B cell (primary cell): ENCODE data around the gene LELP1. TPM values are rescaled to one million over a fixed set of nuclear protein-coding genes. Genes with fewer than 3 reads are reported as not detected.
"Not testable (repeated sequence)": the region's sequence is repeated elsewhere in the genome, so short reads cannot be mapped to it uniquely, and the experiment has no call there.

Experiments used
- ATAC-seq: fragments of 200-7000 bp; cut with Tn5 transposase; one replicate; pipeline ENCODE4 v1.10.0; 2021; ENCODE audit warnings: low read depth, mild to moderate bottlenecking, moderate number of reproducible peaks, moderate library complexity
- CTCF ChIA-PET: fragments of 350-600 bp; sonication (Branson Sonifier 250); formaldehyde crosslinking; loops from one replicate; lab custom pipeline; 2021; ENCODE audit warnings: antibody characterized with exemption, inconsistent platforms; lab: Charles Lee
- POLR2A ChIA-PET: fragments of 350-600 bp; sonication (Branson Sonifier 250); formaldehyde crosslinking; loops from one replicate; lab custom pipeline; 2021; ENCODE audit warnings: antibody characterized with exemption; lab: Charles Lee
- DNase-seq: peaks from one replicate; pipeline ENCODE4 v3.0.0; 2013
- H2AFZ ChIP-seq: 2 replicates; pipeline ENCODE4 v1.6.1; 2012; ENCODE audit warnings: mild to moderate bottlenecking, low read depth, low read length; ENCODE audit not compliant: insufficient read depth, poor library complexity, severe bottlenecking
- H3K27ac ChIP-seq, 2 donors: 1 replicate in 1 of 2; 2 replicates in 1 of 2; pipeline ENCODE4 v1.5.1; 2012 to 2013; ENCODE audit warnings: low read length in 2 of 2, mild to moderate bottlenecking in 2 of 2, moderate library complexity in 1 of 2
- H3K27me3 ChIP-seq, 4 experiments: fragments of 200-600 bp in 1 of 4; sonication (generic) in 1 of 4; replicated peaks in 1 of 4; 1 replicate in 2 of 4; 2 replicates in 2 of 4; pipeline versions ENCODE4 v1.6.1 to v1.7.0; 2013 to 2016; ENCODE audit warnings: low read length in 3 of 4, mild to moderate bottlenecking in 2 of 4, mixed read lengths in 1 of 4, moderate library complexity in 1 of 4; ENCODE audit not compliant: insufficient read depth in 4 of 4, control insufficient read depth in 3 of 4; ENCODE audit errors: control extremely low read depth in 1 of 4
- H3K36me3 ChIP-seq, 2 experiments: replicated peaks in 1 of 2; 1 replicate in 1 of 2; 2 replicates in 1 of 2; pipeline versions ENCODE4 v1.6.1 to v1.7.1; 2013; ENCODE audit warnings: low read length in 1 of 2; ENCODE audit not compliant: insufficient read depth in 2 of 2, control insufficient read depth in 1 of 2; ENCODE audit errors: control extremely low read depth in 1 of 2, extremely low read depth in 1 of 2
- H3K4me1 ChIP-seq, 2 donors: fragments of 200-600 bp in 1 of 2; sonication (generic) in 1 of 2; 1 replicate in 1 of 2; 2 replicates in 1 of 2; pipeline versions ENCODE4 v1.5.1 to v1.6.1; 2013 to 2017; ENCODE audit warnings: low read length in 2 of 2; ENCODE audit not compliant: control insufficient read depth in 2 of 2, insufficient read depth in 2 of 2
- H3K4me2 ChIP-seq: replicated peaks from 2 replicates; pipeline ENCODE3; 2012; ENCODE audit warnings: mild to moderate bottlenecking, low read depth, low read length; ENCODE audit not compliant: poor library complexity, severe bottlenecking
- H3K4me3 ChIP-seq, 5 experiments: fragments of 200-600 bp in 1 of 5; sonication (generic) in 1 of 5; 1 replicate in 3 of 5; 2 replicates in 2 of 5; pipeline versions ENCODE4 v1.5.1 to v1.7.0; 2011 to 2016; ENCODE audit warnings: low read length in 4 of 5, mild to moderate bottlenecking in 4 of 5, low read depth in 2 of 5, control low read depth in 1 of 5, moderate library complexity in 1 of 5; ENCODE audit not compliant: insufficient read depth in 1 of 5; ENCODE audit errors: control extremely low read depth in 1 of 5, extremely low read depth in 1 of 5
- H3K79me2 ChIP-seq: fragments of 200-600 bp; sonication (generic); one replicate; pipeline ENCODE4 v1.6.0; 2016; ENCODE audit warnings: low read length; ENCODE audit not compliant: control insufficient read depth, insufficient read depth
- H3K9ac ChIP-seq: fragments of 200-600 bp; sonication (generic); 2 replicates; pipeline ENCODE4 v1.6.1; 2017; ENCODE audit warnings: mild to moderate bottlenecking, low read length, moderate library complexity
- H3K9me3 ChIP-seq, 3 donors: one replicate each; pipeline versions ENCODE4 v1.6.1 to v1.7.1; 2013; ENCODE audit warnings: low read length in 2 of 3; ENCODE audit not compliant: control insufficient read depth in 2 of 3, insufficient read depth in 1 of 3; ENCODE audit errors: control extremely low read depth in 1 of 3
- H4K20me1 ChIP-seq: 2 replicates; pipeline ENCODE4 v1.6.0; 2012; ENCODE audit warnings: mild to moderate bottlenecking, low read length; ENCODE audit not compliant: insufficient read depth, control insufficient read depth, poor library complexity, severe bottlenecking
- H3K27ac Mint-ChIP-seq: one replicate; pipeline ENCODE4 v1.8.0; 2021; ENCODE audit warnings: mixed read lengths
- H3K27me3 Mint-ChIP-seq: one replicate; pipeline ENCODE4 v1.8.0; 2021; ENCODE audit warnings: mixed read lengths
- H3K4me1 Mint-ChIP-seq: one replicate; pipeline ENCODE4 v1.8.0; 2021; ENCODE audit warnings: mixed read lengths
- H3K4me3 Mint-ChIP-seq: one replicate; pipeline ENCODE4 v1.8.0; 2021; ENCODE audit warnings: mixed read lengths
- H3K9me3 Mint-ChIP-seq: one replicate; pipeline ENCODE4 v1.8.0; 2022; ENCODE audit warnings: mixed read lengths; ENCODE audit not compliant: insufficient read depth
- CTCF ChIP-seq: fragments of 200-600 bp; IDR thresholded peaks from one replicate; pipeline ENCODE4 v1.8.0; 2022; ENCODE audit warnings: antibody characterized with exemption, mild to moderate bottlenecking
- EZH2 ChIP-seq: IDR thresholded peaks from 2 replicates; pipeline ENCODE4 v1.6.1; 2012; ENCODE audit warnings: borderline replicate concordance, low read depth, mild to moderate bottlenecking, moderate library complexity, low read length; ENCODE audit not compliant: insufficient read depth, poor library complexity, severe bottlenecking
- WGBS: methylation state at CpG from one replicate; pipeline ENCODE4 v1.1.5; 2013; ENCODE audit warnings: missing lambda C conversion rate; ENCODE audit not compliant: insufficient coverage; 5-methylcytosine and 5-hydroxymethylcytosine counted together
- intact Hi-C: fragments of 100-400 bp; cut with micrococcal nuclease; formaldehyde crosslinking; loops from one replicate; pipeline ENCODE4 v1.10.0; 2022
- polyA plus RNA-seq: library from polyadenylated mRNA; depleted of rRNA; stranded (reverse); fragments of >200 nt; gene quantifications from 2 replicates; pipeline ENCODE4 v1.2.3, GENCODE V29; 2012
- total RNA-seq, 2 donors: library from RNA; stranded (reverse); fragments of 120-200 nt in 1 of 2; gene quantifications; 1 replicate in 1 of 2; 2 replicates in 1 of 2; pipeline versions ENCODE4 v1.2.3 to v1.2.4, GENCODE V29; 2013 to 2022

LELP1 gene
- total and polyA plus RNA-seq, 2 donors (not counting 1 experiment from before 2014, with no cell fraction given), result not detected

DNA sequence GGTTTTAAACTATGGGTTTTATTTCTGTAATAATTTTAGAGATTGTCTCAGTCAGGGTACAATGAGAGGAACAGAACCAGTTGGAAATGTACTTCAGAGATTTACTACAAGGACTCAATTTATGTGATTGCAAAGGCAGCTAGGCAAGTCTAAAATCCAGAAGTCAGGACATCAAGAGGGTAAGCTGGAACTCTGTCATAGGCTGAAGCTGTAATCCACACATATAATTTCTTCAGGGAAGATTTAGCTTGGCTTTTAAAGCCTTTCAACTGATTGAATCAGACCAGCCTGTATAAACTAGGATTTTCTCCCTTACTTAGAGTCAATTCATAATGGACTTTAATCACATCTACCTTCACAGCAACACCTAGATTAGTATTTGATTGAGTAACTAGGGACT lies 24.3 kb upstream of the LELP1 start:
- H3K36me3 ChIP-seq, result no peaks in the 10 kb centered on the region
- intact Hi-C loops, result no loop called here
- ChIA-PET CTCF (no interaction called here), POLR2A (no interaction called here)
- no peaks in the 10 kb centered on the region for H3K9me3 ChIP-seq
- no peaks in the 10 kb centered on the region for H3K79me2 ChIP-seq
- peaks cover 15% of the 10 kb centered on the region for H3K27me3 Mint-ChIP-seq
- no peak overlapping the region for H3K4me3 ChIP-seq
- peaks cover 0 to 4% (median 0%) of the 10 kb centered on the region in 4 experiments for H3K27me3 ChIP-seq
- H3K4me1 Mint-ChIP-seq, result no peaks in the 10 kb centered on the region
- H2AFZ ChIP-seq, result no peak overlapping the region
- DNase-seq (no peak), ATAC-seq (no peak)
- TF ChIP-seq CTCF, result no peak
- TF ChIP-seq EZH2, result no peak
- no peak overlapping the region for H3K4me2 ChIP-seq
- H3K27ac Mint-ChIP-seq, result no peak overlapping the region
- no peak overlapping the region for H3K27ac ChIP-seq
- H3K9ac ChIP-seq, result no peak overlapping the region
- H3K4me3 Mint-ChIP-seq, result no peak overlapping the region
- H3K4me1 ChIP-seq, result no peaks in the 10 kb centered on the region
- no peaks in the 10 kb centered on the region for H4K20me1 ChIP-seq
- H3K9me3 Mint-ChIP-seq, result no peaks in the 10 kb centered on the region

GRCh38 chr1:153180556-153180955 lies 22.7 kb upstream of the LELP1 start:
- Mint-ChIP-seq H3K27me3 (peaks cover 25% of the 10 kb centered on the region), H3K27ac (no peak overlapping the region), H3K9me3 (peaks cover 5% of the 10 kb centered on the region), H3K4me1 (no peaks in the 10 kb centered on the region), H3K4me3 (no peak overlapping the region)
- no peak for ATAC-seq
- Histone ChIP-seq H3K27ac (no peak overlapping the region), H3K4me3 (no peak overlapping the region), H3K27me3 (peaks cover 0 to 4% (median 0%) of the 10 kb centered on the region in 4 experiments), H3K9ac (no peak overlapping the region), H4K20me1 (no peaks in the 10 kb centered on the region), H3K4me2 (no peak overlapping the region), H2AFZ (no peak overlapping the region), H3K36me3 (no peaks in the 10 kb centered on the region), H3K4me1 (no peaks in the 10 kb centered on the region), H3K9me3 (no peaks in the 10 kb centered on the region), H3K79me2 (no peaks in the 10 kb centered on the region)
- CTCF ChIA-PET, result no interaction called here
- WGBS, result no CpG with 5 or more reads among the region's 4 CpGs
- intact Hi-C loops, result no loop called here
- TF ChIP-seq EZH2 (no peak), CTCF (no peak)
- no peak for DNase-seq
- POLR2A ChIA-PET, result no interaction called here

- WGBS, result 67% methylated on average over 2 of the region's 4 CpGs
- ATAC-seq, CTCF ChIA-PET, DNase-seq, POLR2A ChIA-PET, H3K4me2 ChIP-seq, H3K27ac ChIP-seq, H3K4me3 ChIP-seq, H3K4me1 ChIP-seq, H3K27ac Mint-ChIP-seq, H3K4me3 Mint-ChIP-seq, H3K4me1 Mint-ChIP-seq, H4K20me1 ChIP-seq, H3K36me3 ChIP-seq, H3K9me3 ChIP-seq, intact Hi-C loops, H2AFZ ChIP-seq, H3K79me2 ChIP-seq, H3K9ac ChIP-seq: not testable (repeated sequence)
- peaks cover 0 to 10% (median 6%) of the 10 kb centered on the region in 4 experiments for H3K27me3 ChIP-seq
- peaks cover 55% of the 10 kb centered on the region for H3K27me3 Mint-ChIP-seq
- peaks cover 10% of the 10 kb centered on the region for H3K9me3 Mint-ChIP-seq
Measured at GRCh38 chr1:153188301-153188700, 14.9 kb upstream of the LELP1 start.
